GM12864 (cell line): ENCODE results near the gene MRPL14.

Experiments
- DNase-seq: peaks from one replicate; pipeline ENCODE4 v3.0.0-alpha.2; 2011; ENCODE audit warnings: low read depth
- H3K4me3 ChIP-seq: 2 replicates; pipeline ENCODE4 v1.5.1; 2011; ENCODE audit warnings: mild to moderate bottlenecking, low read depth, low read length, control low read depth
- TF ChIP-seq, protein P1 (sequence below): IDR thresholded peaks from 2 replicates; pipeline ENCODE4 v1.5.1; 2011; ENCODE audit warnings: low read depth, mild to moderate bottlenecking, moderate library complexity, low read length, control low read depth, inconsistent platforms; ENCODE audit errors: missing control alignments

The MRPL14 gene

GRCh38 chr6:44078219-44078826 is 48.9 kb downstream of the MRPL14 start:
- H3K4me3 ChIP-seq: no peak overlapping the region; the same call in 1 of the 2 replicates
- DNase-seq: no peak
- TF ChIP-seq, protein P1, sequence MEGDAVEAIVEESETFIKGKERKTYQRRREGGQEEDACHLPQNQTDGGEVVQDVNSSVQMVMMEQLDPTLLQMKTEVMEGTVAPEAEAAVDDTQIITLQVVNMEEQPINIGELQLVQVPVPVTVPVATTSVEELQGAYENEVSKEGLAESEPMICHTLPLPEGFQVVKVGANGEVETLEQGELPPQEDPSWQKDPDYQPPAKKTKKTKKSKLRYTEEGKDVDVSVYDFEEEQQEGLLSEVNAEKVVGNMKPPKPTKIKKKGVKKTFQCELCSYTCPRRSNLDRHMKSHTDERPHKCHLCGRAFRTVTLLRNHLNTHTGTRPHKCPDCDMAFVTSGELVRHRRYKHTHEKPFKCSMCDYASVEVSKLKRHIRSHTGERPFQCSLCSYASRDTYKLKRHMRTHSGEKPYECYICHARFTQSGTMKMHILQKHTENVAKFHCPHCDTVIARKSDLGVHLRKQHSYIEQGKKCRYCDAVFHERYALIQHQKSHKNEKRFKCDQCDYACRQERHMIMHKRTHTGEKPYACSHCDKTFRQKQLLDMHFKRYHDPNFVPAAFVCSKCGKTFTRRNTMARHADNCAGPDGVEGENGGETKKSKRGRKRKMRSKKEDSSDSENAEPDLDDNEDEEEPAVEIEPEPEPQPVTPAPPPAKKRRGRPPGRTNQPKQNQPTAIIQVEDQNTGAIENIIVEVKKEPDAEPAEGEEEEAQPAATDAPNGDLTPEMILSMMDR: no peak

DNA sequence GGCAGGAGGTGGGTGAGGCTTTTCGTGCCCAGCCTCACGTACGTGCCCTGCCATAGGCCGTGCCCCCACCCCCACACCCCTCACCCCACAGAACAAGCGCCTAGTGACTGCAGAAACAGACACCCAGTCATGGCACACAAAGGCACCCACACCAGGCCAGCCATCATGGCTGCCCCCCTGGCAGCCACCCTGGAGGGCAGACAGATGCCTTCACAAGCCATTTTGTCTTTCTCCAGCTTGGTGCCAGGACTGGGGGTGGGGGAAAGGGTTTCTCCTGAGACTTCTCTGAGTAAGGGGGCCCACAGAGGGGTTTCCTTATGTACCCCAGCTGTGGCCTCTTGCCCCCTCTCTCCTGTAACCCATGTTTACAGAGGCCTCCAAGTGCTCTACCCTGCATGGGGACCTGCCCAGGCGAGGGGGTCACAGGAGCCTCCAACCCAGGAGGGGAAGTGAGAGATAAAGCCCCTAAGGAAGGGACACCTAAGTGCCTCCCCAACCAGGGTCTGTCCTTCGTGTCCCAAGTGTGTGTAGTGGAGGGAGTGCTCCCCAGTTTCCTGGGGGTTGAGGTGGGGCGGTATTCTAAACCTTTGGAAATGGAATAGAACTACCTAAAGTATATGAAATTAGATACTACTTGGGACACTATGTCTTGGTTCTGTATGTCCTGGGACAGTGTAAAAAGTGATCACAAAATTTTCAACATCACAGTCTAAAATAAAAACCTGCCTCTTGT is 49.9 kb downstream of the MRPL14 start:
- peak overlapping the region; percentile 51 for H3K4me3 ChIP-seq
- TF ChIP-seq, protein P1: no peak
- no peak for DNase-seq

DNA sequence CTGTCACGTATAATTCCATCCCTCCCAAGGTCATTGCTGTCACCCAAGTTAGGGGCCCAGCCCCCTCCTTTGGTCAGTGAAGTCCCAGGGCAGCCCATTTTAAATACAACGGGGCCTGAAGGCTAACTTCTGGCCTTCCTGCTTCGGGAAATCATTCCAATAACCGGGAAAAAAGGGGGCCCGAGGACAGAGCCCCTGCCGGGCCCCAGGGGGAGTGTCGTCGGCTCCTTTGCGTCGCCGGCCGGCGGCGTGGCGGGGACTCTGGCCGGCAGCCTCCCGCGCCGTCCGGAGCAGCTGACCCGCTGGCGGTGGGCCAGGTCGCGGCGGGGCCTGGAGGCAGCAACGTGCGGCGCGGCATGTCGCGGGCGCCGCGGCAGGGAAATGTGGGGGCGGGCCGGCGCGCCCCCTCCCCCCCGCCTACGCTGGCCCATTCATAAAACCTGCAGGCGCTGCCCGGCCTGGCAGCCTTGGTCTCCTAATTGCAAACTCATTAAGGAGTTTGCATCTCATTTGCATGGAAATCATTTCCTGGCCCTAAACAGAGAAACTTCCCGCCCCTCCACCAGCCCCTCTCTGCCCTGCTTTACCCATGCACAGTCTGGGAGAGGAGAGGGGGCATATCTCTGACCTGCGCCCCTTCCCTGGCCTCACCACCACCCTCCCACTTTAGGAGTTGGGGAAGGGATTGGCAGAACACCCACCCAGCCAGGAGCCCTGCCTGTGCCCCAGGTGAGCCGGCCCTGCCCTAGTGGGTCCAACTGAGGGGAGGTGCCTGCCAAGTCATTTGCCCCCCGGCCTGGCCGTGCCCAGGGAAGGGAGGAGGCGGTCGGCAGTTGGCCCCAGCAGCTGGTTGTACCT is 50.7 kb downstream of the MRPL14 start:
- TF ChIP-seq, protein P1: peak; percentile 4
- DNase-seq: no peak
- peak overlapping the region; percentile 51 for H3K4me3 ChIP-seq

GRCh38 chr6:44075647-44076355 is 51.5 kb downstream of the MRPL14 start:
- TF ChIP-seq, protein P1: no peak
- no peak overlapping the region; the same call in 1 of the 2 replicates for H3K4me3 ChIP-seq
- DNase-seq: no peak

DNA sequence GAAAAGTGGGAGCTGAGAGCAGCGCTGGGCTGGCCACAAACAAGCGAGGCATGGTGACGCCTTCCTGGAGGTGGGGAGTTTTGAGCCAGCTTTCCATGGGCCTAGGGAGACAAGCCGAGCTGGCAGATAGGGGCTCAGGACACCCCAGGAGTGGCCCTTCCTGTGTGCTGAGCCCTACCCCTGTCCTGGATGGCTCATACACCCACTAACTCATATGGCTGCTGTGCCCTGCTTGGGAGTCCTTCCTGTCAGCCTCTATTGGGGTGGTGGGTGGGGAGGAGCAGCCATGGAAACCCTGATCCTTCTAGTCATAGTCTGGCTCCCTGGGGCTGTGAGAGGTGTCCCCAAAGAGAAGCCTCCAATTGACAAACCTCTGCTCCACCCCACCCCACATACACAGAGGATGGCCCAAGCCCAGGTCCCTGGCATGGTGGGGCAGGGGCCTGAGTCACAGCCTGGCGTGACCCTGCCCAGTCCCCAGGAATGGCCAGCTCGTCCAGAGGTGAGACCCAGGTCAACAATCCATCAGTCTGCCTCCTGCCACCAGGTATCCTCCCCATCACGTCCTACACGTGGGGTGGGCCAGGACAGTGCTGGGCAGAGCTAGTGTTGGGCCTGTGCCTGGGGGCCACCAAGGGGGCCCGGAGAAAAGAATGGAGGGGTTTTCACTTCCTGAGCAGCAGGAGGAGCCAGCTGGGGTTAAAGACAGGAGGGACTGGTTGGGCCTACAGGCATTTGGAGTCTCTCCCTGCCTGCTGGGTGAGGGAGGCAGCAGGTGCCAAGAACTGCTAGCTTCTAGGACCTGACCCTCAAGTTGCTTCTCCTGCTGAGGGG is 52.2 kb downstream of the MRPL14 start:
- H3K4me3 ChIP-seq: peak overlapping the region; percentile 64
- TF ChIP-seq, protein P1: no peak
- DNase-seq: no peak

GRCh38 chr6:44074439-44074812 is 52.8 kb downstream of the MRPL14 start:
- TF ChIP-seq, protein P1: peak; percentile 85
- peak; percentile 62 for DNase-seq
- peak overlapping the region; percentile 64 for H3K4me3 ChIP-seq
